ENCODE measurements around the gene PALLD.

PALLD gene

GRCh38 chr4:168694667-168695066 lies 197.8 kb downstream of the PALLD start:
- TF ChIP-seq POLR2A (IDR thresholded peaks at IDR 0.05; ENCODE audit: extremely low read depth, insufficient read length) (no peak), MYC (IDR thresholded peaks at IDR 0.05; ENCODE audit: low read depth, low read length) (no peak), CTCF (IDR thresholded peaks at IDR 0.05; ENCODE audit: low read depth, low read length) (no peak)
- TF ChIP-seq, protein P1, sequence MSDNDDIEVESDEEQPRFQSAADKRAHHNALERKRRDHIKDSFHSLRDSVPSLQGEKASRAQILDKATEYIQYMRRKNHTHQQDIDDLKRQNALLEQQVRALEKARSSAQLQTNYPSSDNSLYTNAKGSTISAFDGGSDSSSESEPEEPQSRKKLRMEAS (IDR thresholded peaks at IDR 0.05; ENCODE audit: low read depth, low read length), result no peak
- no peak overlapping the region for H3K4me3 ChIP-seq (ENCODE audit: low read depth, low read length)
- DNase-seq (ENCODE audit: low read depth), result no peak

- TF ChIP-seq, protein P1 (IDR thresholded peaks at IDR 0.05; ENCODE audit: low read depth, low read length), result no peak
- TF ChIP-seq MYC (IDR thresholded peaks at IDR 0.05; ENCODE audit: low read depth, low read length) (no peak), CTCF (IDR thresholded peaks at IDR 0.05; ENCODE audit: low read depth, low read length) (no peak), POLR2A (IDR thresholded peaks at IDR 0.05; ENCODE audit: extremely low read depth, insufficient read length) (no peak)
- no peak overlapping the region for H3K4me3 ChIP-seq (ENCODE audit: low read depth, low read length)
- no peak for DNase-seq (ENCODE audit: low read depth)
These were observed 198.4 kb downstream of the PALLD start for GRCh38 chr4:168695288-168695687.

GRCh38 chr4:168696280-168696679 lies 199.4 kb downstream of the PALLD start:
- no peak for DNase-seq (ENCODE audit: low read depth)
- TF ChIP-seq CTCF (IDR thresholded peaks at IDR 0.05; ENCODE audit: low read depth, low read length) (no peak), MYC (IDR thresholded peaks at IDR 0.05; ENCODE audit: low read depth, low read length) (no peak), POLR2A (IDR thresholded peaks at IDR 0.05; ENCODE audit: extremely low read depth, insufficient read length) (no peak)
- TF ChIP-seq, protein P1 (IDR thresholded peaks at IDR 0.05; ENCODE audit: low read depth, low read length), result no peak
- H3K4me3 ChIP-seq (ENCODE audit: low read depth, low read length), result no peak overlapping the region

GRCh38 chr4:168696826-168697225 lies 200.0 kb downstream of the PALLD start:
- no peak for TF ChIP-seq CTCF (IDR thresholded peaks at IDR 0.05; ENCODE audit: low read depth, low read length)
- TF ChIP-seq POLR2A (IDR thresholded peaks at IDR 0.05; ENCODE audit: extremely low read depth, insufficient read length), result no peak
- TF ChIP-seq, protein P1 (IDR thresholded peaks at IDR 0.05; ENCODE audit: low read depth, low read length), result no peak
- no peak for TF ChIP-seq MYC (IDR thresholded peaks at IDR 0.05; ENCODE audit: low read depth, low read length)
- no peak overlapping the region for H3K4me3 ChIP-seq (ENCODE audit: low read depth, low read length)
- no peak for DNase-seq (ENCODE audit: low read depth)

GRCh38 chr4:168699224-168699878 lies 202.5 kb downstream of the PALLD start:
- TF ChIP-seq MYC (IDR thresholded peaks at IDR 0.05; ENCODE audit: low read depth, low read length), result no peak
- TF ChIP-seq, protein P1 (IDR thresholded peaks at IDR 0.05; ENCODE audit: low read depth, low read length), result no peak
- TF ChIP-seq CTCF (IDR thresholded peaks at IDR 0.05; ENCODE audit: low read depth, low read length), result no peak
- no peak for TF ChIP-seq POLR2A (IDR thresholded peaks at IDR 0.05; ENCODE audit: extremely low read depth, insufficient read length)
- H3K4me3 ChIP-seq (ENCODE audit: low read depth, low read length), result no peak overlapping the region
- no peak for DNase-seq (ENCODE audit: low read depth)
